Kidney (tissue), 14 donors: ENCODE data around the gene B4GALT4. TPM values are rescaled to one million over a fixed set of nuclear protein-coding genes. Genes with fewer than 3 reads are reported as not detected.
"Not testable (repeated sequence)": the region's sequence is repeated elsewhere in the genome, so short reads cannot be mapped to it uniquely, and the experiment has no call there.

Experiments used
- DNase-seq, 5 donors: peaks; one replicate each; pipeline ENCODE4 v3.0.0-alpha.2; 2013 to 2020
- FAIRE-seq: peaks from 2 replicates; lab custom pipeline; 2012; peaks lifted over from hg19 to GRCh38; lab: Jason Lieb, UNC
- H3K27ac ChIP-seq, 2 donors: one replicate each; pipeline ENCODE4 v1.7.0; 2013; ENCODE audit warnings: low read depth in 2 of 2, low read length in 2 of 2, inconsistent platforms in 1 of 2
- H3K27me3 ChIP-seq: one replicate; pipeline ENCODE4 v1.7.1; 2013; ENCODE audit warnings: low read length, inconsistent platforms; ENCODE audit not compliant: control insufficient read depth, insufficient read depth
- H3K36me3 ChIP-seq, 3 donors: one replicate each; pipeline versions ENCODE4 v1.7.0 to v1.7.1; 2013; ENCODE audit warnings: low read length in 3 of 3, control low read depth in 1 of 3, inconsistent platforms in 1 of 3; ENCODE audit not compliant: insufficient read depth in 3 of 3, control insufficient read depth in 2 of 3
- H3K4me1 ChIP-seq, 3 donors: one replicate each; pipeline versions ENCODE4 v1.7.0 to v1.7.1; 2013; ENCODE audit warnings: low read length in 3 of 3, inconsistent platforms in 1 of 3, low read depth in 1 of 3; ENCODE audit not compliant: control insufficient read depth in 2 of 3, insufficient read depth in 2 of 3
- H3K4me3 ChIP-seq, 3 donors: one replicate each; pipeline versions ENCODE4 v1.7.0 to v1.8.1; 2013; ENCODE audit warnings: low read length in 3 of 3, control low read depth in 1 of 3, inconsistent platforms in 1 of 3
- H3K9ac ChIP-seq, 3 donors: one replicate each; pipeline versions ENCODE4 v1.7.0 to v1.7.1; 2013; ENCODE audit warnings: low read length in 3 of 3, control low read depth in 1 of 3, inconsistent platforms in 1 of 3
- H3K9me3 ChIP-seq, 3 donors: one replicate each; pipeline versions ENCODE4 v1.7.0 to v1.7.1; 2013; ENCODE audit warnings: low read length in 3 of 3, control low read depth in 1 of 3, inconsistent platforms in 1 of 3; ENCODE audit not compliant: control insufficient read depth in 2 of 3, insufficient read depth in 1 of 3
- CTCF ChIP-seq: IDR thresholded peaks from 3 replicates; pipeline ENCODE4 v1.5.1; 2012; ENCODE audit warnings: mild to moderate bottlenecking, moderate library complexity, borderline replicate concordance; ENCODE audit not compliant: insufficient read depth; ENCODE audit errors: extremely low read depth
- intact Hi-C: fragments of 100-400 bp; cut with DNase I; formaldehyde crosslinking; loops from one replicate; pipeline ENCODE4 v1.11.1; 2022
- polyA plus RNA-seq: library from polyadenylated mRNA; stranded (reverse); fragments of 350-450 nt; fragmentation: Illumina TruSeq; extraction: RNeasy Lipid Tissue Mini Kit (QIAGEN cat#74804); gene quantifications from one replicate; pipeline ENCODE4 v1.2.3, GENCODE V29; 2014; ENCODE audit warnings: low read depth, low replicate concordance; ENCODE audit not compliant: insufficient read depth
- total RNA-seq: library from RNA; stranded (reverse); fragmentation: NEBNext Ultra II Directional; extraction: Animal tissue kit (Norgen Biotek cat#: 25700); gene quantifications from one replicate; pipeline ENCODE4 v1.2.1, GENCODE V29; 2021
- donor health status: control.
- donor health status: control.
- donor health status: control.
- donor health status: control.
- donor health status: control.
- donor health status: DM: yes; HTN: yes; CAD: no.
- donor health status: Normal renal cell carcinoma (clear cell type).

The B4GALT4 gene
- total and polyA plus RNA-seq, 2 donors from 2014 or later = 23.1 to 29.9 TPM

DNA sequence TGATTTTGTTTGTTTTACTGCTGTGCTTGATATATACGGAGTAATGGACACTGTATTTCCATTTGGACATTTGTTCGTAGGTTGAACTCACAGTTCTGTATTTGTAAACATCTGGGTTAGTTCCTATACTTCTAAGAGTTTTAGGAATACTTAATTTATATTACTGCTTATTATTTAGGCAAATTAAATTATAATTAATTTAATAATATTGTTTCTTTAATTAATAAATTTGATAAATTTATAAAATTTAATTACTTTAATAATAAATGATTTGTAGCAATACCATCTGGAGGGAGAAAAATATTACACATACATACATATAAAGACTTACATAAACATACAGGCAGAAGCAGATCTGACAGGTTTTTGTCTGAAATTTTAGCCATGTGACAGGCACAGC, 14.5 kb upstream of the B4GALT4 start:
- Histone ChIP-seq H3K9me3 (no peaks in the 10 kb centered on the region), H3K27me3 (no peaks in the 10 kb centered on the region), H3K27ac (no peak overlapping the region), H3K9ac (no peak overlapping the region), H3K4me3 (no peak overlapping the region), H3K36me3 (no peaks in the 10 kb centered on the region), H3K4me1 (peaks cover 0 to 3% (median 0%) of the 10 kb centered on the region in 3 donors)
- DNase-seq (no peak), FAIRE-seq (peak; percentile 65)
- TF ChIP-seq CTCF = no peak
- intact Hi-C loops = no loop called here

GRCh38 chr3:119245778-119246177, 5.1 kb upstream of the B4GALT4 start:
- H3K9ac ChIP-seq = no peak overlapping the region
- intact Hi-C loops = no loop called here
- peaks cover 0 to 5% (median 3%) of the 10 kb centered on the region in 3 donors for H3K9me3 ChIP-seq
- no peak overlapping the region for H3K27ac ChIP-seq
- FAIRE-seq = no peak
- no peak overlapping the region for H3K4me3 ChIP-seq
- no peaks in the 10 kb centered on the region for H3K36me3 ChIP-seq
- DNase-seq = peak in 2 of 5 donors; percentile 35 to 74
- H3K27me3 ChIP-seq = no peaks in the 10 kb centered on the region
- no peaks in the 10 kb centered on the region for H3K4me1 ChIP-seq
- no peak for TF ChIP-seq CTCF

GRCh38 chr3:119243712-119244111, 3.0 kb upstream of the B4GALT4 start:
- DNase-seq (no peak), FAIRE-seq (no peak)
- Histone ChIP-seq H3K4me3 (no peak overlapping the region), H3K9me3 (peaks cover 0 to 5% (median 3%) of the 10 kb centered on the region in 3 donors), H3K36me3 (no peaks in the 10 kb centered on the region), H3K4me1 (peaks cover 0 to 3% (median 0%) of the 10 kb centered on the region in 3 donors), H3K27ac (no peak overlapping the region), H3K9ac (no peak overlapping the region), H3K27me3 (no peaks in the 10 kb centered on the region)
- no peak for TF ChIP-seq CTCF
- intact Hi-C loops = no loop called here

- intact Hi-C loops, H3K27me3 ChIP-seq, H3K9ac ChIP-seq, FAIRE-seq, H3K9me3 ChIP-seq, H3K4me1 ChIP-seq, DNase-seq, H3K4me3 ChIP-seq, H3K36me3 ChIP-seq, H3K27ac ChIP-seq: not testable (repeated sequence)
Observed at GRCh38 chr3:119243058-119243529, 2.4 kb upstream of the B4GALT4 start.

DNA sequence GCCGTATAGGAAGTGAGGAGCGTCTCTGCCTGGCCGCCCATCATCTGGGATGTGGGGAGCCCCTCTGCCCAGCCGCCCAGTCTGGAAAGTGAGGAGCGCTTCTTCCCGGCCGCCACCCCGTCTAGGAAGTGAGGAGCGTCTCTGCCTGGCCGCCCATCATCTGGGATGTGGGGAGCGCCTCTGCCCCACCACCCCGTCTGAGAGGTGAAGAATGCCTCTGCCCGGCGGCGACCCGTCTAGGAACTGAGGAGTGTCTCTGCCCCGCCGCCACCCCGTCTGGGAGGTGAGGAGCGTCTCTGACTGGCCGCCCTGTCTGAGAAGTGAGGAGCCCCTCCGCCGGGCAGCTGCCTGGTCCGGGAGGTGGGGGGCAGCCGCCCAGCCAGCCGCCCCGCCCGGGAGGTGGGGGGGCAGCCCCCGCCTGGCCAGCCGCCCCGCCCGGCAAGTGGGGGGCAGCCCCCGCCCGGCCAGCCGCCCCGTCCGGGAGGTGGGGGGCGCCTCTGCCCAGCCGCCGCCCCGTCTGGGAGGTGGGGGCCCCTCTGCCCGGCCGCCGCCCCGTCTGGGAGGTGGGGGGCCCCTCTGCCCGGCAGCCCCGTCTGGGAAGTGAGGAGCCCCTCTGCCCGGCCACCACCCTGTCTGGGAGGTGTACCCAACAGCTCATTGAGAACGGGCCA, 1.8 kb upstream of the B4GALT4 start:
- H3K4me3 ChIP-seq, H3K36me3 ChIP-seq, H3K27ac ChIP-seq, FAIRE-seq, H3K9me3 ChIP-seq, H3K4me1 ChIP-seq, H3K27me3 ChIP-seq, H3K9ac ChIP-seq, intact Hi-C loops: not testable (repeated sequence)
- peak in 1 of 5 donors; percentile 75 for DNase-seq
